IMR-90 (cell line): ENCODE measurements around the gene FERMT2. TPM values are rescaled to one million over a fixed set of nuclear protein-coding genes. Genes with fewer than 3 reads are reported as not detected.
A peak's percentile ranks its signal among the peaks of the same experiment; 100 is the strongest.

Experiments used
- ATAC-seq: fragments of 200-7000 bp; cut with Tn5 transposase; 2 replicates; pipeline ENCODE4 v1.9.1; 2020; ENCODE audit warnings: low read depth, mild to moderate bottlenecking, moderate library complexity
- BruUV-seq: library from RNA; stranded (reverse); fragments of 400-500 nt; replicated peaks from 2 replicates; lab custom pipeline; 2021; lab: Mats Ljungman, UMichigan
- CTCF ChIA-PET: fragments of 300-600 bp; formaldehyde crosslinking; extraction: SDS; loops from one replicate; lab custom pipeline; 2021; ENCODE audit warnings: antibody characterized with exemption; lab: Yijun Ruan, JAX
- POLR2A ChIA-PET: fragments of 300-600 bp; sonication (Branson Sonifier 250); formaldehyde crosslinking; loops from one replicate; lab custom pipeline; 2022; ENCODE audit warnings: antibody characterized with exemption; ENCODE audit not compliant: unreplicated experiment; lab: Charles Lee
- DNase-seq: peaks from one replicate; pipeline ENCODE4 v3.0.0; 2013
- H2AFZ ChIP-seq: replicated peaks from 2 replicates; pipeline ENCODE3; 2013; ENCODE audit warnings: low read length, mild to moderate bottlenecking; ENCODE audit not compliant: poor library complexity
- H2AK5ac ChIP-seq: 2 replicates; pipeline ENCODE4 v1.6.1; 2013; ENCODE audit warnings: low read depth, low read length, inconsistent platforms
- H2AK9ac ChIP-seq: replicated peaks from 2 replicates; pipeline ENCODE3; 2013; ENCODE audit warnings: mild to moderate bottlenecking, low read depth, low read length, moderate library complexity; ENCODE audit not compliant: poor library complexity
- H2BK120ac ChIP-seq: 2 replicates; pipeline ENCODE4 v1.6.1; 2013; ENCODE audit warnings: low read depth, low read length, inconsistent platforms
- H2BK15ac ChIP-seq: 3 replicates; pipeline ENCODE4 v1.6.1; 2013; ENCODE audit warnings: low read depth, low read length, inconsistent platforms
- H2BK20ac ChIP-seq: 2 replicates; pipeline ENCODE4 v1.6.1; 2013; ENCODE audit warnings: low read depth, mild to moderate bottlenecking, inconsistent platforms, low read length, moderate library complexity
- H2BK5ac ChIP-seq: 2 replicates; pipeline ENCODE4 v1.6.1; 2013; ENCODE audit warnings: mild to moderate bottlenecking, low read depth, low read length, inconsistent platforms; ENCODE audit not compliant: poor library complexity, severe bottlenecking
- H3K14ac ChIP-seq: replicated peaks from 2 replicates; pipeline ENCODE4 v1.6.1; 2013; ENCODE audit warnings: low read depth, low read length, inconsistent platforms
- H3K18ac ChIP-seq: 2 replicates; pipeline ENCODE4 v1.6.1; 2013; ENCODE audit warnings: low read depth, low read length, control low read depth
- H3K23ac ChIP-seq: 2 replicates; pipeline ENCODE4 v1.6.1; 2013; ENCODE audit warnings: low read depth, low read length, inconsistent platforms
- H3K27ac ChIP-seq: 2 replicates; pipeline ENCODE4 v1.5.1; 2013; ENCODE audit warnings: mild to moderate bottlenecking, control low read depth, low read length; ENCODE audit not compliant: insufficient read depth
- H3K27me3 ChIP-seq: 2 replicates; pipeline ENCODE4 v1.6.1; 2013; ENCODE audit warnings: low read length; ENCODE audit not compliant: control insufficient read depth, insufficient read depth
- H3K36me3 ChIP-seq: 2 replicates; pipeline ENCODE4 v1.6.1; 2013; ENCODE audit warnings: low read length, mixed read lengths; ENCODE audit not compliant: control insufficient read depth, insufficient read depth
- H3K4ac ChIP-seq: 2 replicates; pipeline ENCODE4 v1.6.1; 2013; ENCODE audit warnings: low read depth, low read length, inconsistent platforms
- H3K4me1 ChIP-seq: 2 replicates; pipeline ENCODE4 v1.6.1; 2013; ENCODE audit warnings: low read length, mixed read lengths; ENCODE audit not compliant: control insufficient read depth, insufficient read depth
- H3K4me2 ChIP-seq: 2 replicates; pipeline ENCODE4 v1.6.1; 2013; ENCODE audit warnings: low read depth, mild to moderate bottlenecking, control low read depth, low read length, moderate library complexity
- H3K4me3 ChIP-seq: 2 replicates; pipeline ENCODE4 v1.5.1; 2013; ENCODE audit warnings: low read depth, mild to moderate bottlenecking, control low read depth, low read length, moderate library complexity; ENCODE audit not compliant: insufficient read depth
- H3K56ac ChIP-seq: 2 replicates; pipeline ENCODE4 v1.6.1; 2013; ENCODE audit warnings: low read length, inconsistent platforms; ENCODE audit not compliant: insufficient read depth; ENCODE audit errors: extremely low read depth
- H3K79me1 ChIP-seq, 2 experiments: 2 replicates each; pipeline ENCODE4 v1.6.1; 2013; ENCODE audit warnings: low read length in 2 of 2, inconsistent platforms in 1 of 2, low read depth in 1 of 2
- H3K9ac ChIP-seq: 2 replicates; pipeline ENCODE4 v1.6.1; 2013; ENCODE audit warnings: low read depth, low read length, control low read depth
- H3K9me1 ChIP-seq: 2 replicates; pipeline ENCODE4 v1.6.1; 2013; ENCODE audit warnings: low read length, inconsistent platforms; ENCODE audit not compliant: insufficient read depth
- H3K9me3 ChIP-seq: 2 replicates; pipeline ENCODE4 v1.6.1; 2013; ENCODE audit warnings: low read length; ENCODE audit not compliant: control insufficient read depth, insufficient read depth
- H4K20me1 ChIP-seq: 2 replicates; pipeline ENCODE4 v1.6.1; 2013; ENCODE audit warnings: low read length, inconsistent platforms; ENCODE audit not compliant: insufficient read depth
- H4K5ac ChIP-seq: 2 replicates; pipeline ENCODE4 v1.6.1; 2013; ENCODE audit warnings: mild to moderate bottlenecking, low read depth, low read length, control low read depth
- H4K8ac ChIP-seq, 2 experiments: 2 replicates each; pipeline ENCODE4 v1.6.1; 2013; ENCODE audit warnings: low read depth in 2 of 2, low read length in 2 of 2, control low read depth in 1 of 2, inconsistent platforms in 1 of 2
- H4K91ac ChIP-seq: 2 replicates; pipeline ENCODE4 v1.6.1; 2013; ENCODE audit warnings: low read depth, low read length, inconsistent platforms; ENCODE audit not compliant: insufficient read depth
- BHLHE40 ChIP-seq: fragments of 150-350 bp; IDR thresholded peaks from 2 replicates; pipeline ENCODE4 v1.6.1; 2016; ENCODE audit warnings: mild to moderate bottlenecking, low read depth, low read length
- CEBPB ChIP-seq: IDR thresholded peaks from 2 replicates; pipeline ENCODE4 v1.6.1; 2012; ENCODE audit warnings: low read depth, low read length, improper control_type of control experiment
- CHD1 ChIP-seq: IDR thresholded peaks from 2 replicates; pipeline ENCODE4 v1.6.1; 2012; ENCODE audit warnings: low read depth, low read length, improper control_type of control experiment
- CTCF ChIP-seq: conservative IDR thresholded peaks from 2 replicates; pipeline ENCODE4 v1.5.1; 2012; ENCODE audit warnings: mild to moderate bottlenecking, low read depth, low read length, improper control_type of control experiment
- ELK1 ChIP-seq: fragments of 150-350 bp; IDR thresholded peaks from 2 replicates; pipeline ENCODE4 v1.6.1; 2016; ENCODE audit warnings: low read depth, mild to moderate bottlenecking, low read length, moderate library complexity, borderline replicate concordance
- FOS ChIP-seq: fragments of 150-350 bp; IDR thresholded peaks from 2 replicates; pipeline ENCODE4 v1.6.1; 2016; ENCODE audit warnings: low read depth, low read length
- MAFK ChIP-seq: IDR thresholded peaks from 2 replicates; pipeline ENCODE4 v1.6.1; 2012; ENCODE audit warnings: low read depth, low read length, improper control_type of control experiment
- MAZ ChIP-seq: IDR thresholded peaks from 2 replicates; pipeline ENCODE4 v1.6.1; 2012; ENCODE audit warnings: low read depth, mild to moderate bottlenecking, low read length, improper control_type of control experiment, moderate library complexity, borderline replicate concordance
- MXI1 ChIP-seq: IDR thresholded peaks from 2 replicates; pipeline ENCODE4 v1.6.1; 2012; ENCODE audit warnings: low read depth, mild to moderate bottlenecking, low read length, moderate library complexity, borderline replicate concordance
- RAD21 ChIP-seq: IDR thresholded peaks from 2 replicates; pipeline ENCODE4 v1.6.1; 2012; ENCODE audit warnings: low read length, improper control_type of control experiment
- RCOR1 ChIP-seq: IDR thresholded peaks from 2 replicates; pipeline ENCODE4 v1.6.1; 2012; ENCODE audit warnings: mild to moderate bottlenecking, low read length, improper control_type of control experiment; ENCODE audit not compliant: insufficient replicate concordance
- RFX5 ChIP-seq: IDR thresholded peaks from 2 replicates; pipeline ENCODE4 v1.8.0; 2012; ENCODE audit warnings: low read depth, mild to moderate bottlenecking, low read length, moderate library complexity
- SMC3 ChIP-seq: fragments of 150-350 bp; IDR thresholded peaks from 2 replicates; pipeline ENCODE4 v1.6.1; 2016; ENCODE audit warnings: low read depth, mild to moderate bottlenecking, antibody characterized with exemption, low read length, moderate library complexity
- USF2 ChIP-seq: fragments of 150-350 bp; IDR thresholded peaks from 2 replicates; pipeline ENCODE4 v1.6.1; 2017; ENCODE audit warnings: mild to moderate bottlenecking, antibody characterized with exemption, low read length, low read depth
- dilution Hi-C: fragments of 300-500 bp; cut with HindIII; formaldehyde crosslinking; loops from one replicate; pipeline ENCODE4 v1.14.3; 2018; ENCODE audit warnings: low sequenced_read_pairs; ENCODE audit not compliant: unreplicated experiment
- in situ Hi-C: fragments of 300-500 bp; cut with MboI; formaldehyde crosslinking; loops from 3 replicates; pipeline ENCODE4 v1.14.3; 2019; ENCODE audit warnings: low sequenced_read_pairs, inconsistent platforms, mixed read lengths
- intact Hi-C: fragments of 100-400 bp; cut with micrococcal nuclease; formaldehyde crosslinking; loops from 2 replicates; pipeline ENCODE4 v1.10.0; 2022
- polyA plus RNA-seq, 3 experiments: library from polyadenylated mRNA; depleted of rRNA; stranded (reverse); fragments of >200 nt; gene quantifications; 2 replicates each; pipeline ENCODE4 v1.2.3, GENCODE V29; 2012; ENCODE audit warnings: low replicate concordance in 1 of 3
- total RNA-seq: library from RNA; depleted of rRNA; stranded (reverse); fragments of >200 nt; gene quantifications from 2 replicates; pipeline ENCODE4 v1.2.3, GENCODE V29; 2012

FERMT2 gene
- total and polyA plus RNA-seq, 2 of the 4 experiments (the other 2 are of a cell fraction): 131 to 217 TPM

- intact Hi-C loops: loop anchor here (2.0 to 10.0 kb wide), 3 partner anchors 72 to 124 kb away; no protein-coding TSS in a partner anchor
- no peak for DNase-seq
- Histone ChIP-seq H4K91ac (no peak overlapping the region), H3K9me3 (no peaks in the 10 kb centered on the region), H4K5ac (no peak overlapping the region), H3K9ac (peak overlapping the region; percentile 100; the same call in 1 of the 2 replicates), H4K20me1 (peaks cover 62% of the 10 kb centered on the region), H3K4me1 (peaks cover 7% of the 10 kb centered on the region), H3K14ac (peak overlapping the region; percentile 20; the same call in 1 of the 2 replicates), H3K27me3 (no peaks in the 10 kb centered on the region), H2BK120ac (no peak overlapping the region), H3K4me3 (peak overlapping the region; percentile 99), H2AK5ac (no peak overlapping the region), H3K23ac (peak overlapping the region; percentile 14; the same call in 1 of the 2 replicates), H3K56ac (peak overlapping the region; percentile 63), H3K27ac (no peak overlapping the region), H2BK15ac (no peak overlapping the region), H3K79me1 (peaks cover 5 to 31% of the 10 kb centered on the region in 2 experiments; a peak in 3 of 4 replicates), H3K36me3 (peaks cover 22% of the 10 kb centered on the region), H4K8ac (no peak overlapping the region), H3K9me1 (peaks cover 6% of the 10 kb centered on the region), H2BK20ac (no peak overlapping the region), H2BK5ac (peak overlapping the region; percentile 98), H3K4ac (no peak overlapping the region), H3K4me2 (peak overlapping the region; percentile 98), H2AFZ (no peak overlapping the region), H3K18ac (peak overlapping the region; percentile 30; the same call in 1 of the 2 replicates), H2AK9ac (no peak overlapping the region)
- no TSS peak for BruUV-seq
- CTCF ChIA-PET: interaction anchor here (0.9 to 1.3 kb wide), 2 partner anchors 11 to 14 kb away, joined by 4 read pairs; no protein-coding TSS in a partner anchor
- in situ Hi-C loops: no loop called here
- no peak for ATAC-seq
- dilution Hi-C loops: no loop called here
- TF ChIP-seq MAFK: no peak
- no peak for TF ChIP-seq BHLHE40
- TF ChIP-seq MXI1: no peak
- TF ChIP-seq MAZ: no peak
- no peak for TF ChIP-seq CEBPB
- TF ChIP-seq RFX5: no peak
- TF ChIP-seq RAD21: no peak
- no peak for TF ChIP-seq CTCF
- no peak for TF ChIP-seq RCOR1
- no peak for TF ChIP-seq CHD1
- TF ChIP-seq USF2: no peak
- TF ChIP-seq FOS: no peak
- TF ChIP-seq SMC3: no peak
- TF ChIP-seq ELK1: no peak
- POLR2A ChIA-PET: interaction anchor here (0.6 to 1.2 kb wide), 5 partner anchors 64 to 1207 kb away, joined by 3 to 9 read pairs (median 3); no protein-coding TSS in a partner anchor
Measured at GRCh38 chr14:52948836-52949235, 2.0 kb downstream of the FERMT2 start.
